Neuronal stem cell (in vitro differentiated cells): Measurements from ENCODE around the gene PDYN.

Source experiments
- DNase-seq: peaks from one replicate; pipeline ENCODE4 v3.0.0-alpha.2; 2013; ENCODE audit warnings: low spot score
- H2AFZ ChIP-seq: one replicate; pipeline ENCODE4 v1.6.1; 2013; ENCODE audit warnings: mild to moderate bottlenecking, low read length, inconsistent platforms
- H2AK5ac ChIP-seq: 2 replicates; pipeline ENCODE4 v1.6.1; 2013; ENCODE audit warnings: low read depth, mild to moderate bottlenecking, inconsistent platforms, low read length, moderate library complexity, mixed read lengths
- H2BK120ac ChIP-seq: 2 replicates; pipeline ENCODE4 v1.6.1; 2013; ENCODE audit warnings: low read depth, mild to moderate bottlenecking, inconsistent platforms, low read length, moderate library complexity, mixed read lengths
- H2BK12ac ChIP-seq: one replicate; pipeline ENCODE4 v1.6.1; 2013; ENCODE audit warnings: low read length, inconsistent platforms
- H2BK15ac ChIP-seq: 2 replicates; pipeline ENCODE4 v1.6.1; 2013; ENCODE audit warnings: mild to moderate bottlenecking, low read length, inconsistent platforms, mixed read lengths
- H2BK5ac ChIP-seq: one replicate; pipeline ENCODE4 v1.6.1; 2013; ENCODE audit warnings: inconsistent platforms, mild to moderate bottlenecking, low read length, moderate library complexity
- H3K14ac ChIP-seq: one replicate; pipeline ENCODE4 v1.6.1; 2013; ENCODE audit warnings: low read length, inconsistent platforms
- H3K18ac ChIP-seq: 2 replicates; pipeline ENCODE4 v1.6.1; 2013; ENCODE audit warnings: low read length, inconsistent platforms
- H3K23ac ChIP-seq: 2 replicates; pipeline ENCODE4 v1.6.1; 2013; ENCODE audit warnings: low read depth, mild to moderate bottlenecking, mixed read lengths, low read length, inconsistent platforms; ENCODE audit not compliant: poor library complexity
- H3K27ac ChIP-seq: replicated peaks from 3 replicates; pipeline ENCODE4 v1.5.1; 2013; ENCODE audit warnings: low read length, inconsistent platforms
- H3K27me3 ChIP-seq, 3 experiments: 2 replicates each; pipeline ENCODE4 v1.6.1; 2013; ENCODE audit warnings: low read length in 3 of 3, mild to moderate bottlenecking in 2 of 3, inconsistent platforms in 1 of 3, low read depth in 1 of 3, mixed read lengths in 1 of 3, moderate library complexity in 1 of 3; ENCODE audit not compliant: control insufficient read depth in 3 of 3, insufficient read depth in 3 of 3
- H3K36me3 ChIP-seq, 2 donors: replicated peaks in 1 of 2; 2 replicates each; pipeline ENCODE4 v1.6.1; 2013; ENCODE audit warnings: low read length in 2 of 2; ENCODE audit not compliant: control insufficient read depth in 2 of 2, insufficient read depth in 2 of 2
- H3K4ac ChIP-seq: 2 replicates; pipeline ENCODE4 v1.6.1; 2013; ENCODE audit warnings: inconsistent platforms, mild to moderate bottlenecking, low read length, moderate library complexity
- H3K4me1 ChIP-seq, 2 donors: 1 replicate in 1 of 2; 2 replicates in 1 of 2; pipeline ENCODE4 v1.6.1; 2013; ENCODE audit warnings: low read length in 2 of 2, low read depth in 1 of 2; ENCODE audit not compliant: control insufficient read depth in 2 of 2, insufficient read depth in 1 of 2
- H3K4me2 ChIP-seq: one replicate; pipeline ENCODE4 v1.6.1; 2013; ENCODE audit warnings: mild to moderate bottlenecking, low read length, inconsistent platforms; ENCODE audit not compliant: insufficient read depth, poor library complexity, severe bottlenecking
- H3K4me3 ChIP-seq, 2 donors: 2 replicates each; pipeline ENCODE4 v1.5.1; 2013; ENCODE audit warnings: low read length in 2 of 2, mild to moderate bottlenecking in 2 of 2, inconsistent platforms in 1 of 2, moderate library complexity in 1 of 2
- H3K79me1 ChIP-seq: one replicate; pipeline ENCODE4 v1.6.1; 2013; ENCODE audit warnings: low read depth, mild to moderate bottlenecking, inconsistent platforms, low read length, moderate library complexity
- H3K9ac ChIP-seq: one replicate; pipeline ENCODE4 v1.6.1; 2013; ENCODE audit warnings: mild to moderate bottlenecking, low read depth, low read length, inconsistent platforms; ENCODE audit not compliant: poor library complexity
- H3K9me3 ChIP-seq, 2 donors: replicated peaks in 1 of 2; 2 replicates each; pipeline versions ENCODE3 to v1.6.1; 2013; ENCODE audit warnings: low read length in 2 of 2, mild to moderate bottlenecking in 2 of 2, inconsistent platforms in 1 of 2, low read depth in 1 of 2, mixed read lengths in 1 of 2, moderate library complexity in 1 of 2; ENCODE audit not compliant: control insufficient read depth in 2 of 2, insufficient read depth in 1 of 2
- H4K8ac ChIP-seq: one replicate; pipeline ENCODE4 v1.6.1; 2013; ENCODE audit warnings: low read depth, mild to moderate bottlenecking, inconsistent platforms, low read length, moderate library complexity
- H4K91ac ChIP-seq: one replicate; pipeline ENCODE4 v1.6.1; 2013; ENCODE audit warnings: low read length, low read depth, mild to moderate bottlenecking, inconsistent platforms; ENCODE audit not compliant: poor library complexity
- WGBS, 2 donors: extraction: QIAGEN DNeasy Blood & Tissue Kit; methylation state at CpG; one replicate each; pipeline ENCODE4 v1.1.7; 2013; ENCODE audit warnings: missing lambda C conversion rate in 2 of 2, mixed read lengths in 1 of 2; ENCODE audit not compliant: insufficient read length in 2 of 2, insufficient replicate concordance in 1 of 2; ENCODE audit errors: extremely low coverage in 2 of 2; 5-methylcytosine and 5-hydroxymethylcytosine counted together

The PDYN gene

GRCh38 chr20:1987826-1988225, 6.0 kb downstream of the PDYN start:
- H3K4ac ChIP-seq, result no peak overlapping the region
- H3K4me2 ChIP-seq, result no peak overlapping the region
- DNase-seq, result no peak
- no peak overlapping the region for H2BK15ac ChIP-seq
- no peak overlapping the region for H2BK5ac ChIP-seq
- no peak overlapping the region for H3K23ac ChIP-seq
- peaks cover 0 to 38% (median 0%) of the 10 kb centered on the region in 3 experiments for H3K27me3 ChIP-seq
- H2AK5ac ChIP-seq, result no peak overlapping the region
- H3K4me3 ChIP-seq, result no peak overlapping the region
- H4K8ac ChIP-seq, result no peak overlapping the region
- H4K91ac ChIP-seq, result no peak overlapping the region
- H2BK120ac ChIP-seq, result no peak overlapping the region
- H2BK12ac ChIP-seq, result no peak overlapping the region
- no peaks in the 10 kb centered on the region for H3K9me3 ChIP-seq
- no peaks in the 10 kb centered on the region for H3K4me1 ChIP-seq
- H3K79me1 ChIP-seq, result no peaks in the 10 kb centered on the region
- no peak overlapping the region for H3K9ac ChIP-seq
- no peaks in the 10 kb centered on the region for H3K36me3 ChIP-seq
- no peak overlapping the region for H3K27ac ChIP-seq
- no peak overlapping the region for H3K14ac ChIP-seq
- peak overlapping the region; percentile 30 for H3K18ac ChIP-seq
- no peak overlapping the region for H2AFZ ChIP-seq
- no CpG with 5 or more reads among the region's 3 CpGs for WGBS, 2 donors

- no peak overlapping the region for H4K91ac ChIP-seq
- H3K27me3 ChIP-seq, result peaks cover 0 to 18% (median 0%) of the 10 kb centered on the region in 3 experiments
- no peak overlapping the region for H3K4ac ChIP-seq
- H4K8ac ChIP-seq, result no peak overlapping the region
- no peaks in the 10 kb centered on the region for H3K36me3 ChIP-seq
- H2BK5ac ChIP-seq, result no peak overlapping the region
- H3K4me1 ChIP-seq, result no peaks in the 10 kb centered on the region
- peak overlapping the region in 1 of 2 donors; percentile 31 for H3K4me3 ChIP-seq
- no peak overlapping the region for H3K9ac ChIP-seq
- H3K4me2 ChIP-seq, result no peak overlapping the region
- H3K14ac ChIP-seq, result no peak overlapping the region
- DNase-seq, result no peak
- no peak overlapping the region for H2BK12ac ChIP-seq
- H2AFZ ChIP-seq, result no peak overlapping the region
- H2AK5ac ChIP-seq, result no peak overlapping the region
- no peak overlapping the region for H3K27ac ChIP-seq
- no peak overlapping the region for H3K23ac ChIP-seq
- no CpG with 5 or more reads among the region's 4 CpGs for WGBS, 2 donors
- H2BK120ac ChIP-seq, result no peak overlapping the region
- H3K18ac ChIP-seq, result no peak overlapping the region
- H2BK15ac ChIP-seq, result no peak overlapping the region
- no peaks in the 10 kb centered on the region for H3K79me1 ChIP-seq
- H3K9me3 ChIP-seq, result no peaks in the 10 kb centered on the region
Observed at GRCh38 chr20:1983301-1983700, 10.6 kb downstream of the PDYN start.

GRCh38 chr20:1982686-1983085, 11.2 kb downstream of the PDYN start:
- Histone ChIP-seq H3K27me3 (peaks cover 0 to 13% (median 0%) of the 10 kb centered on the region in 3 experiments), H3K4me2 (no peak overlapping the region), H2BK12ac (no peak overlapping the region), H4K91ac (no peak overlapping the region), H3K23ac (no peak overlapping the region), H2AK5ac (no peak overlapping the region), H2BK5ac (no peak overlapping the region), H3K14ac (no peak overlapping the region), H3K4me3 (no peak overlapping the region), H3K9ac (peak overlapping the region; percentile 24), H2BK15ac (no peak overlapping the region), H3K4me1 (no peaks in the 10 kb centered on the region), H4K8ac (no peak overlapping the region), H3K27ac (no peak overlapping the region), H3K9me3 (no peaks in the 10 kb centered on the region), H3K36me3 (no peaks in the 10 kb centered on the region), H3K18ac (no peak overlapping the region), H3K4ac (no peak overlapping the region), H2BK120ac (no peak overlapping the region), H3K79me1 (no peaks in the 10 kb centered on the region), H2AFZ (no peak overlapping the region)
- DNase-seq, result no peak
- WGBS, 2 donors, result no CpG with 5 or more reads among the region's 5 CpGs

DNA sequence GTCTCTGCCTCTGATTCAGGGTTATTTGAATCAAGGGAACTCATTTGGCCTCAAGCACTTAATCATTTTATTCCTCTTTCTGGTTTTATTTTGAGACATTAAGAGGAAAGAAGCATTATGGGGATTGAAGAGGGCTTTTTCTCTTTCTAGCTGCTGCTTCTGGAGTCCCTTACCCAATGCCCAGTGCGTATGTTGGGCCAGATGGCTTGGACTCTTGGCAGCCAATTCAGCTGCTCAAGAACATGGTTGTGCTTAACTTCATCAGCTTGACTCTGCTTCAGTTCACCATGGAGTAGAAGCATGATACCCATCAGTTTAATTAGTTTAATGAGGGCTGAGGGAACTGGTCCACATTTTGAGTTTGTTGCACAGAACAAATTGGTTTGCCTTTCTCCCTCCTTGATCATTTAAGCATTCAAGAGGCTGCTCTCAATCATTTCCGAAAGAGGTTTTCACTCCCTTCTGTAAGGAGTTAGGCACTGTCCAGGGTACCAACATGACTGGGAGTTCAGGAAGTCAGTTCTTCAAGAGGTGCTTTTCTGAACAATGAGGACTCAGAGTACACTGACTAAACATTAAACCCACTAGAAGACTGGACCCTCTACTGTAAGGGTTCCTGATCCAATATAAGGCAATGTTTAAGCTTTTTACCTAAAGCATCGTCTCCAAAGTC, 14.6 kb downstream of the PDYN start:
- Histone ChIP-seq H3K79me1 (no peaks in the 10 kb centered on the region), H3K14ac (no peak overlapping the region), H2AFZ (no peak overlapping the region), H4K8ac (no peak overlapping the region), H3K9me3 (no peaks in the 10 kb centered on the region), H3K27me3 (peaks cover 0 to 22% (median 0%) of the 10 kb centered on the region in 3 experiments), H2BK120ac (no peak overlapping the region), H4K91ac (no peak overlapping the region), H2BK5ac (no peak overlapping the region), H2AK5ac (no peak overlapping the region), H2BK15ac (no peak overlapping the region), H3K36me3 (no peaks in the 10 kb centered on the region), H3K4ac (no peak overlapping the region), H3K18ac (no peak overlapping the region), H2BK12ac (no peak overlapping the region), H3K27ac (no peak overlapping the region), H3K4me1 (peaks cover 0 to 12% of the 10 kb centered on the region in 2 donors), H3K9ac (no peak overlapping the region), H3K4me3 (no peak overlapping the region), H3K4me2 (no peak overlapping the region), H3K23ac (no peak overlapping the region)
- DNase-seq, result no peak
- no CpG with 5 or more reads among the region's 3 CpGs for WGBS, 2 donors
